Epithelial cell of proximal tubule (primary cell): Measurements from ENCODE around the gene KLK14. TPM values are rescaled to one million over a fixed set of nuclear protein-coding genes. Genes with fewer than 3 reads are reported as not detected.

Experiments
- DNase-seq: peaks from one replicate; pipeline ENCODE4 v3.0.0-alpha.2; 2011; ENCODE audit warnings: low read depth
- H3K4me3 ChIP-seq: 2 replicates; pipeline ENCODE4 v1.5.1; 2011; ENCODE audit warnings: low read depth, mild to moderate bottlenecking, low read length
- CTCF ChIP-seq: conservative IDR thresholded peaks from 2 replicates; pipeline ENCODE4 v1.5.1; 2012; ENCODE audit warnings: low read depth, mild to moderate bottlenecking, low read length
- total RNA-seq: library from RNA; depleted of rRNA; stranded (reverse); fragments of >200 nt; gene quantifications from 2 replicates; pipeline ENCODE4 v1.2.3, GENCODE V29; 2015

Gene KLK14
- total RNA-seq, 1 donor from 2014 or later: 0.17 TPM

DNA sequence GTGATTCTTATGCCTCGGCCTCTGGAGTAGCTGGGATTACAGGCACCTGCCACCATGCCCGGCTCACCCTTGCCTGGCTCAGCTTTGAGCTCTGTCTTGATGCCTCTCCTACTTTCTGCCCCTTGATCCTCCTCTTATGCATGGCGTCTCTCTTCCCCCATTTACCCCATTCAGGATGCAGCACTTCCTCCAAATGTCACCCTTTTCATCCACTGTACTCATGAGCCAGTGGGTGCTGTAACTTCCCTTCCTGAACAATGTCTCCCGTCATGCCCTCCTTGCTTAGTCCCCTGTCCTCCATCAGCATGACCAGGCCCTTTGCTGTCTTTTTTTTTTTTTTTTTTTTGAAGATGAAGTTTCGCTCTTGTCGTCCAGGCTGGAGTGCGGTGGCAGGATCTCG, 38.6 kb upstream of the KLK14 start:
- H3K4me3 ChIP-seq: no peak overlapping the region
- TF ChIP-seq CTCF: no peak
- DNase-seq: no peak

DNA sequence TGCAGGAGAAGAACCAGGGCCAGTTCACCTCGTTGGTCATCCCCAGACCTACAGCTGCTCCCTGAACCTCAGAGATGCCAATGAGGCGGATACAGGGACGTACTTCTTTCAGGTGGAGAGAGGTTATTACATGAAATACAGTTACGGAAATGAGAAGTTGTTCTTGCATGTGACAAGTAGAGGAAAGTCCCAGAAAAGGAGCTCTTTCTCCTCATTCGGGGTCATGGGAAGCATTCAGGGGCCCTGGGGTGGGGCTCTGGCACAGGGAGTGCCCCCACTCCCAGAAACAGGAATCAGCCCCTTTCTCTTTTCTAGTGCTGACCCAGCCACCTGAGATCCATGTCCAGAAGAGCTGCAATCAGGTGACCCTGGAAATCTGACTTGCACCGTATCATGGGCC, 37.5 kb upstream of the KLK14 start:
- no peak for DNase-seq
- no peak overlapping the region for H3K4me3 ChIP-seq
- no peak for TF ChIP-seq CTCF

GRCh38 chr19:51119611-51120010, 36.9 kb upstream of the KLK14 start:
- no peak for DNase-seq
- TF ChIP-seq CTCF: no peak

GRCh38 chr19:51119101-51119500, 36.4 kb upstream of the KLK14 start:
- DNase-seq: no peak

More at GRCh38 chr19:51119611-51120010, 36.9 kb upstream of the KLK14 start:
- no peak overlapping the region for H3K4me3 ChIP-seq

DNA sequence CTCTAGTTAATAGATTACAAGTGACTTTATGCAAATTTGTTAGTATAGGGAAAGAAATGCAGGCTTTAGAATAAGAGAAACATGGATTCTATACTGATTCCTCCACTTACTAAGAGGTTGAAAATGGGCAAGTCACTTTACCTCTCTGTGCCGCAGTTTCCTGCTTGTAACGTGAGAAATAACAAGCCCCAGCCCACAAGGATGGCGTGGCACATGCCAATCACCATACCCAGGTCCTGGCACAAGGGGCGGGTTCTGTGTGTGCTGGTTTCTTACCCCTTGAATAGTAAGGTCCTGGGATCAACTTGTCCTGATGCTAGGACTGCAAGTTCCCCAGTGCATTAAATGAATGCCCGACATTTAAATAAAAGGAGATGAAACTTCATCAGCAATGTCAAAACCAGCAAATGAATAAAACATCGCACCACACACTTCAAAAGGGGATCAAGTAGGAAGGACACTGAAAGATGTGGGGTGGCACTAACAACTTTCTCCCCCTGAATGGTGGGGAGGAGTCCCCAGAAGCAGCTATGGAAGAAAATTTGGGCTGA, 34.1 kb upstream of the KLK14 start:
- no peak for DNase-seq
- no peak for TF ChIP-seq CTCF
- no peak overlapping the region for H3K4me3 ChIP-seq

More at GRCh38 chr19:51119101-51119500, 36.4 kb upstream of the KLK14 start:
- no peak for TF ChIP-seq CTCF
- no peak overlapping the region for H3K4me3 ChIP-seq

- no peak for TF ChIP-seq CTCF
- DNase-seq: no peak
- no peak overlapping the region for H3K4me3 ChIP-seq
Measured at GRCh38 chr19:51114087-51114729, 31.5 kb upstream of the KLK14 start.

DNA sequence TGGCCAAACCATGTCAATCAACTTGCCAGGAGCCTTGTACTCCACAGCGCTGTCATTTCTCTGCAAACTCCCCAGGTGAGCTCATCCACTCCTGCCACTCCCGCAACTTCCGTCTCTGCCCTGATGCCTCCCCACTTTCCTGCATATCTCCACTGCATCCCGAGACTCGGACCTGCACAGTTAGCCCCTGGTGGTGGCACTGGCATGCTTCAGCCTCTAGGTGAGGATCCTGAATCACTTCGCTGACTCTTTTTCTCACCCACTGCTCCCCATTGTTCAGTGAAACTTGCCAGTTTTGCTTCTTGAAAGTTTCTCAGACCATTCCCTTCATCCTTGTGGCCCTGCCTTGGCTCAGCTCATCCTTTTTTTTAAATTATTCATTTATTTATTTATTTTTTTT, 28.9 kb upstream of the KLK14 start:
- TF ChIP-seq CTCF: peak; percentile 22
- no peak for DNase-seq
- H3K4me3 ChIP-seq: no peak overlapping the region
